ENCODE data around the gene INTS7.

The INTS7 gene, protein sequence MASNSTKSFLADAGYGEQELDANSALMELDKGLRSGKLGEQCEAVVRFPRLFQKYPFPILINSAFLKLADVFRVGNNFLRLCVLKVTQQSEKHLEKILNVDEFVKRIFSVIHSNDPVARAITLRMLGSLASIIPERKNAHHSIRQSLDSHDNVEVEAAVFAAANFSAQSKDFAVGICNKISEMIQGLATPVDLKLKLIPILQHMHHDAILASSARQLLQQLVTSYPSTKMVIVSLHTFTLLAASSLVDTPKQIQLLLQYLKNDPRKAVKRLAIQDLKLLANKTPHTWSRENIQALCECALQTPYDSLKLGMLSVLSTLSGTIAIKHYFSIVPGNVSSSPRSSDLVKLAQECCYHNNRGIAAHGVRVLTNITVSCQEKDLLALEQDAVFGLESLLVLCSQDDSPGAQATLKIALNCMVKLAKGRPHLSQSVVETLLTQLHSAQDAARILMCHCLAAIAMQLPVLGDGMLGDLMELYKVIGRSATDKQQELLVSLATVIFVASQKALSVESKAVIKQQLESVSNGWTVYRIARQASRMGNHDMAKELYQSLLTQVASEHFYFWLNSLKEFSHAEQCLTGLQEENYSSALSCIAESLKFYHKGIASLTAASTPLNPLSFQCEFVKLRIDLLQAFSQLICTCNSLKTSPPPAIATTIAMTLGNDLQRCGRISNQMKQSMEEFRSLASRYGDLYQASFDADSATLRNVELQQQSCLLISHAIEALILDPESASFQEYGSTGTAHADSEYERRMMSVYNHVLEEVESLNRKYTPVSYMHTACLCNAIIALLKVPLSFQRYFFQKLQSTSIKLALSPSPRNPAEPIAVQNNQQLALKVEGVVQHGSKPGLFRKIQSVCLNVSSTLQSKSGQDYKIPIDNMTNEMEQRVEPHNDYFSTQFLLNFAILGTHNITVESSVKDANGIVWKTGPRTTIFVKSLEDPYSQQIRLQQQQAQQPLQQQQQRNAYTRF

DNA sequence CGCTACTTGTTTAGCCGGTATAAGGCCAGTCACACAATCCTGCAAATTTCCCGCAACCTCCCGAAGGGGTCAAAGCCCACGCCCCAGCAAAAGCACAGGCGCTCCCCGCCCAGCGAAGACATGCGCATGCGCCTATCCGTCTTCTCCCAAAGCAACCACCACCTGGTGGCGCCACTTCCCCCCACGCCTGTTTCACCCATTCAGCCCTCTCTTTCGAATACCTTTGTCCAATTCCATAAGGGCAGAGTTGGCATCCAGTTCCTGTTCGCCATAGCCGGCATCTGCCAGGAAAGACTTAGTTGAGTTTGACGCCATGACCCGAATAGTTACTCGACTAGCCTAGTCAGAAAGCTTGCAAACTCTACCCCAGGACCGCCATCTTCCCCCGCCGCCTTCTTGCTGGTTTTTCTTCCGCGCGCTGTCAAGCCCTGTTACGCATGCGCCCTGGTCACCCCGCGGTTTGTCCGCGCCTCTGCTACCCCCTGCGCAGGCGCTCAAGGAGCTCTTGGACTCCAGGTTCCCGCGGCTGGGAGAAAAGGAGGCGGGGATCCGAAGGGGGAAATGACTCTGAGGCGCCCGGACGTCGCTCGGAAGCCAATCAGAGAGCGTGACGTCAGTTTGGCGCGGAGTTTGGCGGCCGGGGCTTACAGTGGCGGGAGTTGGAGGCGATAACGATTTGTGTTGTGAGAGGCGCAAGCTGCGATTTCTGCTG, at the start of gene INTS7, which contains the start of gene DTL:
Gene INTS7, minus strand, starts transcription at position 435 of the 712 bp plus-strand sequence. Its CDS starts 120 bp downstream, at position 315.
Gene DTL, plus strand, starts transcription at position 626 of the 712 bp plus-strand sequence. CDS start 143 bp downstream, outside the sequence.
- DNase-seq (ENCODE audit: low read depth in 2 of 2) = peak; percentile 99

- no peak for DNase-seq (ENCODE audit: low read depth in 2 of 2)
Measured at GRCh38 chr1:212082765-212083406, 47.5 kb upstream of the INTS7 start.

- peak; percentile 16 to 24 for DNase-seq (ENCODE audit: low read depth in 2 of 2)
Measured at GRCh38 chr1:212078826-212079225, 43.5 kb upstream of the INTS7 start.

GRCh38 chr1:212077028-212077427, 41.7 kb upstream of the INTS7 start:
- no peak for DNase-seq (ENCODE audit: low read depth in 2 of 2)

- DNase-seq (ENCODE audit: low read depth in 2 of 2) = no peak
Measured at GRCh38 chr1:212074856-212075255, 39.5 kb upstream of the INTS7 start.

GRCh38 chr1:212074313-212074712, 39.0 kb upstream of the INTS7 start:
- no peak for DNase-seq (ENCODE audit: low read depth in 2 of 2)

GRCh38 chr1:212073490-212073889, 38.1 kb upstream of the INTS7 start:
- DNase-seq (ENCODE audit: low read depth in 2 of 2) = no peak

DNA sequence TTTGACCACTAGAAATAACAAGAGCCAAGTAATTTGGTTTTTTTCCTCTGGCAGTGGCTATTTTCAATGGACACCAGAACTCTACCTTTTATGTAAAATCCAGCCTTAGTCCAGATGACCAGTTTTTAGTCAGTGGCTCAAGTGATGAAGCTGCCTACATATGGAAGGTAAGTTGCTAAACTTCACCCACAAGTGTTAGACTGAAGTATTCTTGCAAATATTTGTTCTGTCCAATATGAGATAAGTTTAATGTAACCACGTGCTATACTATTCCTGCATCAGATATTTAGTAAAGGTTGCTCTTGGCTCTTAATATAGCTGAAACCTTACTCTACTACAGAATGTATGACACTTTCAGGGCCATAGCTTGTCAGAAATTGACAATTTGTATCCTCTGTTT, 36.7 kb upstream of the INTS7 start:
- DNase-seq (ENCODE audit: low read depth in 2 of 2) = no peak

DNA sequence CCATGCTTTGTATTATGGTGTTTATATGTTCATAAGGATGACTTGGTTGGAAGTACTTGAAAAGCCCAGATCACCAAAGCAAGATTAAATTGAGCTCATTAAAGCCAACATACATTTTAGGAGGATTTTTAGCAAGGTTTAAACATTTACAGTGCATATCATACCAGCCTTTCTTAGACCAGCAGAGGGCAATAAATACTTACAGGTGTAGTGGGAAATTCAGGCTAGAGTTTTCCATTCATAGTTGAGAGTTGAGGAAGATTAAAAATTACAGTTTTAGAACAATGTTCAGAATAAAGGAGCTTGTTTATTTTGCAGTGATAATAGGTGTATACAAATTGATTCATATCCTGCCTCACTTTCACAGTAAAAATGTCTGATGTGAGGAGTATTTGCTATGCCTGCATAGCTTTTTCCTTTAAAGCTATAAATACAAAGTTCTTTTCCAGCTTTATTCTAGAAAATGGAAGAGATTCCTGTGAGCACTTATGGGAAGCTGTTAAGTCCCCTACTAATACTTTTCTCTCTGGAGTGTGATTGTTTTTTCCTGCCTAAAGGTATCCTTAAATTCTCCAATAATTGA, 35.5 kb upstream of the INTS7 start:
- peak; percentile 25 to 28 for DNase-seq (ENCODE audit: low read depth in 2 of 2)

DNA sequence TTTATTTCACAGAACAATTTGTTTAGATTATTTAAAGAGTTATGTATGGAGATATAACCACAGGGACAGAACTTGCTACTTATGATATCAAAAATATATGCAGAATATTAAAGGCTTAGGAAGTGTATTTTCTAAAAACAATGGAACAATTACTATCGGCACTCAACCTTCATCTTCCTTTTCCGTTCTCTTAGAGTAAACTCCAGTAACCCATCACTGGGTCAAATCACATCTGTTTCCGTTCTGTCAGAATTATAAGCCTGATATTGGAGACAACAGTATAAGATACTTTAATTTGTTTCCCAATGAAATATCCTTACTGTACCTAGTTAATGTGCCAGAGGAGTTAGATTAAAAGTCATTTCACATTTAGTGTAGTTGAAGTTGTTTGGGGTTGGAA, 32.4 kb upstream of the INTS7 start:
- no peak for DNase-seq (ENCODE audit: low read depth in 2 of 2)

- peak; percentile 25 to 27 for DNase-seq (ENCODE audit: low read depth in 2 of 2)
Measured at GRCh38 chr1:212062832-212063438, 27.6 kb upstream of the INTS7 start.

DNA sequence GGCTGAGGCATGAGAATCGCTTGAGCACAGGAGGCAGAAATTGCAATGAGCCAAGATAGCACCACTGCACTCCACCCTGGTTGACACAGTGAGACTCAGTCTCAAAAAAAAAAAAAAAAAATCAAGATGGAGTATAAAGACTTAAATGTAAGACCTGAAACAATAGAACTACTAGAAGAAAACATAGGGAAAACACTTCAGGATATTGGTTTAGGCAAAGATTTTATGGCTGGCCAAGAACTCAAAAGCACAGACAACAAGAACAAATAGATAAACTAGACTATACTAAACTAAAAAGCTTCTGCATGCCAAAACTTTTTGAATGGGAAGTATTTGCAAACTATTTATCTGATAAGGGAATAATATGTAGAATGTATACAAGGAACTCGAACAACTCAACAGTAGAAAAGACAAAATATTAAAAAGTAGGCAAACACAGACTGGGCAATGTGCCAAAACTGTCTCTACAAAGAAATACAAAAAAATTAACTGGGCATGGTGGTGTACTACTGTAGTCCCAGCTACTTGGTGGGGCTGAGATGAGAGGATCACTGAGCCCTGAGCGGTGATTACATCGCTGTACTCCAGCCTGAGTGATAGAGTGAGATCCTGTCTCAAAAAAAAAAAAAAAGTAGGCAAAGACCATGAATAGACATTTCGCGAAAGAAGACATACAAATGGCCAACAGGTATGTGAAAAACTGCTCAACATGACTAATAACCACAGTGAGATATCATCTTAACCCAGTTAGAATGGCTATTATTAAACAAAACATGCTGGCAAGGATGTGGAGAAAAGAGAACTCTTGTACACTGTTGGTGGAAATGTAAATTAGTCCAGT, 25.5 kb upstream of the INTS7 start:
- DNase-seq (ENCODE audit: low read depth in 2 of 2) = no peak

- DNase-seq (ENCODE audit: low read depth in 2 of 2) = no peak
Measured at GRCh38 chr1:212055333-212055732, 20.0 kb upstream of the INTS7 start.

DNA sequence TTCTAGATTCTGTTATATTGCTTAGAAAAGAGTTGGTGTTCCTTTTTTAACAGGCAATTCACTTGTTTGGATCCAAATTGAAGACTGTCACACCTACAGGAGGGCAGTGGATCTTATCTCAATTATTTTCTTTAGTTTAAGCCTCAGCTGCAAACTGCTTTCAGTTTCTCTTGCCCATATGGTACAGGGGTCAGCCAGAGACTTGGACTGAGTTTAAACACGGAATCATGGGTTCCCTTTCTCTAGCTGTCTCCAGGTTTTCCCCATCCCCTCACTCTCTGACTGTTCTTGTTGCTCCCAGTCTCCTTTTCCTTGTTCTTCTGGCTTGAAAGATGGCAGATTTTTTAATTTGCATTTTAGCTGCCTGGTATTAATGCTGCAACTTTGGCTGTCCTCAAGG, 18.6 kb upstream of the INTS7 start:
- no peak for DNase-seq (ENCODE audit: low read depth in 2 of 2)

- no peak for DNase-seq (ENCODE audit: low read depth in 2 of 2)
Measured at GRCh38 chr1:212045981-212046380, 10.6 kb upstream of the INTS7 start.

GRCh38 chr1:212044851-212045250, 9.5 kb upstream of the INTS7 start:
- no peak for DNase-seq (ENCODE audit: low read depth in 2 of 2)

DNA sequence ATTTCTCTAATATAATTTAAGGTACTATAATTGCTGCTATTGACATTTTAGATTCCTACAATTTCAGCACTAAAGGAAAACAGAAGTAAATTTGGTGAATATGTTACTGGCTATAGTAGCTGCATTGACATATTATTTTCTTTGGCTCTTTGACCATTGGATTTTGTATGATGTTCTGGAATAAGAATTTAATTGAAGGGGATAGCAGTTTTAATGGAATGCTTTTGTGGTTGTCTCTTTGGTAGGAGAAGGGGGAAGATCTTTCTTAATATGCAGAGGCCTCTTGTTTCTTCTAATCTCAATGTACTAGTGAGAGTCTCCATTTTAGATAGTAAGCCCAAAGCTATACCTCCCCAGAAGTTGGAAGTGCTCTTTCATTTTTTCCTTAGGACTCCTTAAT, 7.1 kb upstream of the INTS7 start:
- DNase-seq (ENCODE audit: low read depth in 2 of 2) = no peak

DNA sequence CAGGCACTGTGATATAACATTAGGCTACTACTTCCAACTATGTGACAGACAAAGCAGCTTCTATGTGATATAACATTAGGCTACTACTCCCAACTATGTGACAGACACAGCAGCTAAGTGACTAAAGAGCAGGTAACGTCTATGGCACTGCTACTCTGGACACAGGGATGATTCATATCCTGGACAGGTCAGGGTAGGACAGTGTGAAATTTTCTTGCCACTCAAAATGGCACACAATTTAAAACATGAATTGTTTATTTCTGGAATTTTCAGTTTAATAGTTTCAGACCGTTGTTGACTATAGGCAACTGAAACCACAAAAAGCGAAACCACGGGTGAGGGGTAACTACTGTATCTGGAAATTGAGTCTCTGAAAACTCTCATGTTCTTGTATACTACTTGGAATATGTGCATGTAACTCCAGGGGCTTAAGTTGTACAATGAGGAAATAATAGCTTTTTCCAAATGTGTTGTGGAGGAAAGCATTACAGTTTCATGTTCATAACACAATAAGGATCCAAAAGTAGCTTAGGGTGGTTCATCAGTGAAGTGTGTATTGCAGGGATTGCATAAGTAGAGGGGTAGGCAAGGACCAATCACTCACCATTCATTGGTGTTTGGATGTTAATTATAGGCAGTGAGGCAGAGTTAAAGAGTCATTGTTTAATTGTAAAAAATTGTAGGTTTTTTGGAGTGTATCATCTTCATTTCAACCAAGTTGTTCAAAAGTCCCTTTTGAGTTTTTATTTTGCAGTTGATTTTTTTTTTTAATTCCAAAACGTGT, 5.5 kb upstream of the INTS7 start:
- no peak for DNase-seq (ENCODE audit: low read depth in 2 of 2)

- no peak for DNase-seq (ENCODE audit: low read depth in 2 of 2)
Measured at GRCh38 chr1:212039622-212040021, 4.3 kb upstream of the INTS7 start.
